Measurements from ENCODE around the gene INS.

- no peak; the same call in 1 of the 2 replicates for TF ChIP-seq CTCF (IDR thresholded peaks at IDR 0.05)
- TF ChIP-seq ZFX (IDR thresholded peaks at IDR 0.05; ENCODE audit: borderline replicate concordance), result no peak
Observed at GRCh38 chr11:2208691-2209369, 47.8 kb upstream of the INS start.
